SH-SY5Y (cell line): ENCODE data around the gene SYT12.

ENCODE experiments used
- GATA2 ChIP-seq: IDR thresholded peaks from 2 replicates; pipeline ENCODE4 v1.6.1; 2011; ENCODE audit warnings: mild to moderate bottlenecking, low read depth, low read length
- GATA3 ChIP-seq: IDR thresholded peaks from 2 replicates; pipeline ENCODE4 v1.6.1; 2011; ENCODE audit warnings: low read depth, mild to moderate bottlenecking, low read length, moderate library complexity

- TF ChIP-seq GATA3, result no peak
- TF ChIP-seq GATA2, result no peak
Observed at GRCh38 chr11:67072295-67072694, 49.4 kb downstream of the SYT12 start.
